Astrocyte of the spinal cord (primary cell): ENCODE measurements around the gene SEZ6.

Source experiments
- DNase-seq: peaks from one replicate; pipeline ENCODE4 v3.0.0; 2011; ENCODE audit warnings: low read depth, low spot score
- H3K4me3 ChIP-seq: 2 replicates; pipeline ENCODE4 v1.5.1; 2011; ENCODE audit warnings: low read depth, mild to moderate bottlenecking, low read length, moderate library complexity
- in situ Hi-C: cut with HindIII; loops from 2 replicates; pipeline ENCODE4 v1.10.0; 2017; ENCODE audit warnings: low sequenced_read_pairs
- TF ChIP-seq, protein P1 (sequence below): IDR thresholded peaks from 2 replicates; pipeline ENCODE4 v1.5.1; 2012; ENCODE audit warnings: low read depth, mild to moderate bottlenecking, low read length, inconsistent platforms

SEZ6 gene

DNA sequence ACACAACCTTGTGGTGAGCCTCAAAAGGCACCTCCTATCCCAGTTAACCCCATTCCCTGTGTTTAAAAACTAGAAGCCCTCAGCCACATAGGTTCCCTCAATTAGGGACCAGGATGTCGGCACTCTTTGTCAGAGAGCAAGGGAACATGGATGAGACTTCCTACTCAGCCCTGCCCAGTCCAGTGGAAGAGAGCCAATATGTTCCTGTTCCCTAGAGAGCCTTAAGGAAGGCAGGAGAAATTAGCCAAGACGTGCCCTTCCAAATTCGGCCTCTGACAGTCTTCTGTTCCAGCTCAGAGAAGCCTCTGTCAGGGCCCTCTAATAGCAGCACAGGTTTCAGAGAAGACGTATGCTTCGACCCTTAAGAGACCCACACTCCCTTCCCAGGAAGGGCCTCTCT, 88.4 kb downstream of the SEZ6 start:
- in situ Hi-C loops: no loop called here
- no peak for DNase-seq
- TF ChIP-seq, protein P1, sequence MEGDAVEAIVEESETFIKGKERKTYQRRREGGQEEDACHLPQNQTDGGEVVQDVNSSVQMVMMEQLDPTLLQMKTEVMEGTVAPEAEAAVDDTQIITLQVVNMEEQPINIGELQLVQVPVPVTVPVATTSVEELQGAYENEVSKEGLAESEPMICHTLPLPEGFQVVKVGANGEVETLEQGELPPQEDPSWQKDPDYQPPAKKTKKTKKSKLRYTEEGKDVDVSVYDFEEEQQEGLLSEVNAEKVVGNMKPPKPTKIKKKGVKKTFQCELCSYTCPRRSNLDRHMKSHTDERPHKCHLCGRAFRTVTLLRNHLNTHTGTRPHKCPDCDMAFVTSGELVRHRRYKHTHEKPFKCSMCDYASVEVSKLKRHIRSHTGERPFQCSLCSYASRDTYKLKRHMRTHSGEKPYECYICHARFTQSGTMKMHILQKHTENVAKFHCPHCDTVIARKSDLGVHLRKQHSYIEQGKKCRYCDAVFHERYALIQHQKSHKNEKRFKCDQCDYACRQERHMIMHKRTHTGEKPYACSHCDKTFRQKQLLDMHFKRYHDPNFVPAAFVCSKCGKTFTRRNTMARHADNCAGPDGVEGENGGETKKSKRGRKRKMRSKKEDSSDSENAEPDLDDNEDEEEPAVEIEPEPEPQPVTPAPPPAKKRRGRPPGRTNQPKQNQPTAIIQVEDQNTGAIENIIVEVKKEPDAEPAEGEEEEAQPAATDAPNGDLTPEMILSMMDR: no peak
- no peak overlapping the region for H3K4me3 ChIP-seq

DNA sequence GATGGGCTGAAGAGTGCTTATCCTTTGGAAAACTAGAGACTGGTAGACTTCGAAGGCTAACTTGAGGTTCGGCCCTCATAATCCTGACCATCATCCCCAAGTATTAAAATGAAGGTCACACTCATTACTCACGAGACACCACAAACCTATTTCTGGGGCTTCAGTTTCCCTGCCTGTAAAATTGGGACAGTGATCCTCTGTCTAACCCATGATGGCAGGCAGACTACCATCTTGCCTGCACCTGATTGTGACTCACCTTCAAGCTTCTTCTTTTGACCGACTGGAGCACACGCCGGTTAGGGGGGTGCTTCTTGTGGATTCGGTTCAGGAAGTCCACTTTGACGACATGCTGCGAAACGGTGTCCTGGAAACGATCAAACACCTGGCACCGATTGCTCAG, 88.8 kb downstream of the SEZ6 start:
- in situ Hi-C loops: no loop called here
- DNase-seq: no peak
- TF ChIP-seq, protein P1: no peak
- no peak overlapping the region for H3K4me3 ChIP-seq

DNA sequence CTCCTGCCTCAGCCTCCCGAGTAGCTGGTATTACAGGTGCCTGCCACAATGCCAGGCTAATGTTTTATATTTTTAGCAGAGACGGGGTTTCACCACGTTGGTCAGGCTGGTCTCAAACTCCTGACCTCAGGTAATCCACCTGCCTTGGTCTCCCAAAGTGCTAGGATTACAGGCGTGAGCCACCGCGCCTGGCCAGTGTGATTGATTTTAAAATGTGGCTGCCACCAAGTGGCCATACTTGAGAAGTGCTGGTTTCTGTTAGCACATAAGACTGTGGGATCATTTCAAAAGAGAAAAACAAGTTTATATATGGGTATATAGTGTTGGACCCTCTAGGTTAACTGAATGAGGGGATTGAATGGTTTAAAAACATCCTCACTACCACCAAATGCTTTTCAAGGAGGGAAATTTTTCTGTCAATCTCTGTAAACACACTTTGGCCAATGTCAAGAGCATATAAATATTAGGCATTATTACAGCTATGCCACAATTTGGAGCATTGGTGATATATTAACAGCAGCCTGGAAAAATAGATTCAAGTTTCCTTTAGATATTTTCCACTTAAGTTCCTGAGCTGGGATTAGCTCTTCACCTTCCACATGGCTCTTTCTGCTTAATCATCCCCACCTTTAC, 89.4 kb downstream of the SEZ6 start:
- in situ Hi-C loops: no loop called here

DNA sequence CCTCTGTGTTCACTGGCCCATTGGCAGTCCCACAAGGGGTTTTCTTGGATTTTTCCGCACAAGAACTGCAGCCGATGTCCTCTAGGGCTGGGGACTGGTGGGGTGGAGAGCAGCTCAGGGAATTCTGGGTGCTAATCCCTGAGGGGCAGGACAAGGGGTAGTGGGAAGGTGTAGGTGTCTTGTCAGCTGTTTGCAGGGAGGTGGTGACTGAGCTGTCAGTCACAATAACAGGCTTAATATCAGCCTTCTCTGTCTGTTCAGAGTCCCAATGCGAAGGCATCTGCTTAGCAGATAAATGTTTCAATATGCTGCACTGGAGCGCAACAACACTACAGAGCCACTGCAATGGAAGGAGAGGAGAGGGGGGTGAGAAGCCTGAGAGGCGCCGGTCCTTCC, 92.9 kb downstream of the SEZ6 start:
- DNase-seq: no peak
- TF ChIP-seq, protein P1: no peak
- no peak overlapping the region for H3K4me3 ChIP-seq
- in situ Hi-C loops: no loop called here

More for the DNA sequence above, 89.4 kb downstream of the SEZ6 start:
- TF ChIP-seq, protein P1: peak; percentile 64
- no peak overlapping the region for H3K4me3 ChIP-seq
- DNase-seq: peak; percentile 47

DNA sequence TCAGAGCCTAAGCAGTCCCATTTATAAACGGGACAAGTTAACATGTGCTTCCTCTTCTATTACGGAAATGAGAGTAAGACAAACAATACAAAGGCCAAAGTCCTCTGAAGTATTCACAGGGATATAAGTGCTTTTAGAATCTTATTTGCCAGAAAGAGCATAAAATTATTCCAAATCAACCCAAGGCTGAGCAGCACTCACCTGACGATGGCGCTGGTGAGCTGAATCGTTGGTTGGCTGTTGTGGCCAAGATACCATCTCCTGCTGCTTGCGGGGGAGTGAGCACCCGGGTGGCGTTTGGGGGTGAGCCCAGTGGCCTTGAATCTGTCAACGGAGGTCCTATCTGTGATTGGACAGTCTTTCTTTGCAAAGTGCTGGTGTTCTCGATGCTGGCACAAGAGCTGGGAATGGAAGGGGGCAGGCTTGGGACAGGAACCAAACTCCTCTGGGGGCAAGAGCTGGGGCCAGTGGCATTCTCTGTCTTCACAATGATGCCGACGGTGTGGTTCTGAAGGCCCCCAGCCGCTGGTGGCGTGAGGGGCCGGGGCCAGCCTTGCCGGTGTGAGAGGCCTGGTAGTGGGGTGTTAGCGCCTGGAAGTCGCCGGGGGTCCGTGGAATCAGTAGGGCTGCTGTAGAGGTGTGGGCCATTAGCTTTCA, 93.4 kb downstream of the SEZ6 start:
- no peak for DNase-seq
- in situ Hi-C loops: no loop called here
- no peak overlapping the region for H3K4me3 ChIP-seq
- TF ChIP-seq, protein P1: peak; percentile 38

DNA sequence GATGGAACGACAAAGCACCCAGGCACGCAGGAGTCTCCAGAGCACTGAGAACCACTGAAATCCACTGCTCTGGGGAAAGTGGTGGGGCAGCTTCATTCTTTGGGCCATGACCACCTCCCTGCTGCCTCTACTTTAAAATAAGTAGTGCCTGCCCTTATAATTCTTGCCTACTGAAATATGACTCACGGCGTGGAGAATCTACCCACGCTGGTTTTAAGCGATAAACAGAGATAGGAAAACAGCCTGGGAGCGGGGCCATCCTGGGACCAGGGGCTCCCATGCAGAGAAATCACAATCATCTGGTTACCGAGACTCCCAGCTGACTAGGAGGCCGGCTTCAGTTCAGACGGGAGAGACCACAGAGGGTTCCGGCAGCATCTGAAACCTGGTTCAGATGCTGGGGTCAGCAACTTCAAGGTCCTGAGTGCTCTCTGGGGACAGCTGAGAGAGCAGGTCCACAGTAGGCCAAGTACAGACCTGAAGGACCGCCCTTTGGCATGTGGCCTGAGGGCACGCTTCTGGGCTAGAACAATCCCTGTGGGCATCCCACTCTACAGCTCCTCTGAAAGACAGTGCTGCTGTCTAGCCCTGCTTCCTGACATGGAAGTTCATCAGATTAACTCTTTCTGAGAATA, 94.3 kb downstream of the SEZ6 start:
- in situ Hi-C loops: no loop called here
- DNase-seq: no peak
- no peak overlapping the region for H3K4me3 ChIP-seq
- TF ChIP-seq, protein P1: no peak
